Stimulated activated CD8-positive, alpha-beta memory T cell treated with anti-CD3 and anti-CD28 coated beads, Interleukin-7, amount 100 ng/mL, for 1 hour (primary cell): ENCODE measurements around the gene TBKBP1.
A peak's percentile ranks its signal among the peaks of the same experiment; 100 is the strongest.

Experiments
- DNase-seq, 2 donors: peaks; one replicate each; pipeline ENCODE4 v3.0.0-alpha.2; 2020; ENCODE audit warnings: low read depth in 2 of 2

The TBKBP1 gene

GRCh38 chr17:47714773-47715396 lies 20.9 kb downstream of the TBKBP1 start:
- DNase-seq: no peak

DNA sequence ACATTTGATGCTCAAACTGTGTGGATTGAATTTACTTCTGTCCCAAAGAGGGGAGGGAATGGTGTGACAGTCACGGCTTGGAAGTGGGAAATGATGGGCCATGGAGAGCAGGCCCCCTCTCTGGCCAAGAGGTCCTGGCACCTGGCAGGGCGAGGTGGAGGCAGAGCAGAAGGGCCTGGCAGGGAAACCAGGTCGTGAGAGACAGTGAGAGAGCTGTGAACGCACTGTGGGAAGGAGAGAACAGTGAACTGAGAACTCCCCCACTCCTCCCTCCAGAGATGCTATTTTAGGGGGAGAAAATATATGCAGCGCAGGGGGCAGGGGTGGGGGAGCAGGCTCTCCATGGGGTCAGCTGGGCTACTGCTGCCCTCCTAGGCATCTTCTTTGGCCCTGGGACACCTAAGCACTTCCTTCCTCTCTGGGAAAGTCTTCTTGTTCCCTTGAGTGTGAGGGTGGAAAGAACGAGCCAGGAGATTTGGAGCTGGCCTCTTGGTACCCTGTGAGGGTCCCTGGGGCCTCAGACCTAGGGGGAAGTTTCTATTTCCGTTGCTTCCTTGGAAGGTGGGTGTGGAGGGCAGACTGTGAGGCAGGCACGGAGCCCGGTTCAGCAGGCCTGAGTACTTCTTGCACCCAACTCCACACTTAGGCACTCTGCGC lies 21.8 kb downstream of the TBKBP1 start:
- no peak for DNase-seq

- DNase-seq: no peak
These were observed 22.4 kb downstream of the TBKBP1 start for GRCh38 chr17:47716375-47716774.

DNA sequence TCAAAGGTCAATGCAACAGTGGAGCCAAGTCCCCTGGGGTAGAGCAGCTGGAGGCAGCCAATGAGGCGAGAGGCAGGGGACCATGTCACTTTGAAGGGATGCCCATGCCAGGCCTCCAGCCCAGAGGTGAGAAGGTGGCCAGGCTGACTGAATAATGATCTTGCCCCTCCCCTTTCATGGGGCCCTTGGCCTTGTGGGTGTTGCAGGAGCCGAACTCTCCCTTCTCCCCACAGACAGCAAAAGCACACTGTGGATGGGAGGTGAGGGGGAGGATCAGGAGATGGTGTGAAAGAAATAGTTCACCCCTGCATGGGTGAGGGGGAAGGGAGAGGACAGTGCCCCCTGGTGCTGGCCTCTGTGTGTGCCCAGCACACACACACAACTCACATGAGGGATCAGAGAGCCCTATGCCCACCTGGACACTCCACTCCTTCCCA lies 23.3 kb downstream of the TBKBP1 start:
- DNase-seq: no peak

- DNase-seq: no peak
These were observed 24.1 kb downstream of the TBKBP1 start for GRCh38 chr17:47717979-47718621.

DNA sequence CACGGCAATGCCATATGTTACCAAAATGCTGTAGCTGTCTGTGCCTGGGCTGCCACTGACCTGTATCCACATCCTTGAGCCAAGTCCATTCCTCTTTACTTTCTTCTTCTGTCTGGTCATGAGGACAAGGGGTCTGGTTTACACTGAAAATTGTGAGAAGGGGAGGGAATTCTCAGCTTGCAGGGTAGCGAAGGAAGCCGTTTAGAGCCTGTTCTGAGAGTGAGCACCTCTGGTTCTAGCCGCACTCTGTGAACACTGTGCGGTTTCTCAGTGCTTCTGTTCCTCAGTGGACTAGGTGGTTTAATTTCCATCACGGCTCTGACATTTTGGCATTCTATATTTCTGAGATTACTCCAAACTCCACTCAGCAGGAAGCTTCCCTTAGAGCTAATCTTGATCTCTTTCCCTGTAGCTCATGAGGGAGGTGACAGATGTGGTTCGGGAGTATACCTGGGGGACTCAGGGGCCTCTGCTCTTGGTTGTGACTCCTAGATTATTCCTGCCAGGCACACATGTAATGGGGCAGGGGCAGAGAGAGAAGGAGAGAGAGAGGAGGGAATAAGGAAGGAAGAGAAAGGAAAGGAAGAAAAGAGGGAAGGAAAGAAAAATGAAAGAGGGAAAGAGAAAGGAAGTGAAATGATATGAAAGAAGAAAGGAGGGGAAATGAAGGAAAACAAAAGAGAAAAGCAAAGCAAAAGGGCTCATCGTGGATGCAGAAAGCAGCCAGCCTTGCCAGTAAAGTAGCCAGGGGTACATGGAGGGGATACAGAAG lies 24.9 kb downstream of the TBKBP1 start:
- no peak for DNase-seq

DNA sequence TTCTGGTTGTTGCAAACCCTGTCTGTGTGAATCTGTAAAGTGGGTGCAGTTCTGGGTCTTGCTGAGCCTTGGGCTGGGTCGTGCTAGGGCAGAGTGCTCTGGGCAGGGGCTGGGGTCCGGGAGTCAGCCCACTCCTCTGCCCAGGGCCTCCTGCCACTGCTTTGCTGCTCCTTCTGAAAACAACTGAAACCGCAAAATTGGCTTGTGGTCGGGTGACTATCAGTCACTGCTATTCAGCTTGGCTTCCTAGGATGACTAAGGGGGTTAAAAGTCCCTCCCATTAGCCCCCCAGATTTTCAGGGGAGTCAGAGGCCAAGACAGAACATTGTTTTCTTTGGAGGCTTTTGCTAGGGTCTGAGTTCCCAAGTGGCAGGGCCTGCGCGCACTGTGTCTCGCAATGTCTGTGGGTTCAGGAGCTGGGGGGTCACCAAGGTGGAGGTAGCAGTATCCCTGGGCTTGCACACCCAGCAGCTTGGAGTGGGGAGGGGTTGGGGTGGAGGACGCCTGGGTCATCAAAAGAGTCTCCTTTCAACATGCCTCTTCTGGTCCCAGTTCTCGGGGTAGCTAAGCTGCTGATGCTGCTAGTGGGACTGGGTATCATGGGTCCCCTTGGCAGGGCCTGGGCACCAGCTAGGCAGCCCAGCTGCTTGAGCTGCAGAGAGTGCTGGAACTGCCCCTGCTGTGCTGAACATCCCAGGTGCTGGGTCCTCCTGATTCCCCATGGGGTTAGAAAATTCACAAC lies 25.6 kb downstream of the TBKBP1 start:
- no peak for DNase-seq

GRCh38 chr17:47720196-47720595 lies 26.2 kb downstream of the TBKBP1 start:
- no peak for DNase-seq

DNA sequence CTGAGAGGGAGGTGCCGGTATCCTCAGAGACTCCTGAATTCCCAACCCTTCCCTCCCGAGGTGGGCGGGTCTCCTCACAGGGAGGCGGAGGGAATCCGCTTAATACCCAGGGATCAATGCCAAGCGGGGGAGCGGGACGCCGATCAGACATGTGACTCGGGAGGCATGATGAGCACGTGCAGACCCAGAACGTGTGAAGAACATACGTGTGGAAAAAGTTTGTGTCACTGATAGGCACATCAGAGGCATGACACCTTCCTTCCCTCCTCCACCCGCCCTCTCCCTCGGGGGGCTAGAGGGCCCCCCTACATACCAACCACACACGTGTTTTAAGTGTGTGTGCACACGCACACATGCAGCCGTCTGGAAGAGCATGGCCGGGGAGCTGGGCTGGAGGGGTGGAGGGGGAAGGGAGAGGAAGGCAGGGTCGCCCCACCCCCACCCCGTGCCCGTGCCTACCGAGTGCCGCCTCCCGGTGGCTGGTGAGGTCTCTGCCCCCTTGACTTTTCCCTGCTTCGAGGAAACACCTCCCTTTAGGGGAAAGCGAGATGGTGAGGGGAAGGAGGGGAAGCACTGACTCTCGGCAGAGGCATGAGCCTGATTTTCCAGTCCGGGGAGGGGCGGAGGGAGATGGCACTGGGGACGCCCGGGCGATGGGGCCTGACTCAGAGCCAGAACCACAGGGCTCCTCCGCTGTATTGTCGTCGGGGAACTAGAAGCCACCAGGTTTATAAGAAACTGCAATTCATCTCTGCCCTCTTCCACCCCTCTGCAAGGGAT lies 27.0 kb downstream of the TBKBP1 start:
- peak; percentile 75 to 76 for DNase-seq

DNA sequence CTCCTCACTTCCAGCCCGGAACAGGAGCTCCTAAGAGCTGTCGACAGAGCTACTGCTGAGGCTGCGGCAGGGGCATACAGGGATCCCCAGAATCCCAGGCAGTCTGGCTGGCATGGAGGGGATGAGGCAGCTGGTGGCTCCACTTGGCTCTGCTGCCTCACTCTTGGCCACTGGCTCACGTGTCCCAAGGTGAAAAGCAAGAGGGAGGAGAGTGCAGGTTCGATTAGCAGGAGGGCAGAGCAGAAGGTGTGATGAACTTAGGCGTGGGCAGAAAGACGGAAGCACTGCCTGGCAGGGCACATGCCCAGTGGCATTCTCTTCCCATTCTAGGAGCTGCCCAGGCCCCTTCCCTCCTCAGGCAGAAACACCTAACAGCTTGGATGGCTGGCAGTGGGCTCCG lies 27.8 kb downstream of the TBKBP1 start:
- DNase-seq: no peak

DNA sequence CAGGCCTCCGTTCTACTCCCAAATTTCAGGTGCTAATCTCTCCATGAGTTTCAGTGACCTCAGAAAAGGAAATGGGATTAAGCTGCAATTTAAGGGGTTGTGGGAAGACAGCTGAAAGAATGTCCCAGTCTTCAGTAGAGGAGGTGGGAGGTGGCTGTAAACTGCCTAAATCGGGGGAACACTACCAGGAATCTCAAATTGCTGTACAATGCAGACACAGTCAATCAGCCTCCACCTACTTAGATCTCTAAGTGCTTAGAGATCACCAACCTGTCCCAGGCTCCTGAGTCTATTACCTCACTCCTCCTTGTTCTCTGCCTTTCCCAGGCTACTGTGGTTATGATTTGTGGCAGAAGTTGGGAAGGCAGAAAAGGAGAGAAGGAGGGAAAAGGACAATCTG lies 30.7 kb downstream of the TBKBP1 start:
- DNase-seq: no peak

- DNase-seq: no peak
These were observed 31.6 kb downstream of the TBKBP1 start for GRCh38 chr17:47725446-47726111.

- DNase-seq: no peak
These were observed 33.1 kb downstream of the TBKBP1 start for GRCh38 chr17:47726796-47727703.

DNA sequence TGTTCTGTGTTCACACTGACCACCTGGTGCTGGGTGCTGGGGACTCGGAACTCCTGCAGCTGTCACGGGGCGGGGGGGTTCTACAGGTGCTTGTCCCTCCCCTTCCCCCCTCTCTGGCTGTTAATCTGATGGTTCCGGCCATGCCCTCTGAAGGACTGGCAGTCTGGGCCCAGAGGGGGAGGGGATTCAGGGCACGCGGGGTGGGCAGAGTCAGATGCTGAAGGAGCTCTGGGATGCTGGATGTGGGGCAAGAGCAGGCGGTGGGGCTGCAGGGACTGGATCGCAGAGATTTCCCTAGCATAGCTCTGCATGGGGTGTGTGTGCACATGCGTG lies 33.7 kb downstream of the TBKBP1 start:
- DNase-seq: no peak

DNA sequence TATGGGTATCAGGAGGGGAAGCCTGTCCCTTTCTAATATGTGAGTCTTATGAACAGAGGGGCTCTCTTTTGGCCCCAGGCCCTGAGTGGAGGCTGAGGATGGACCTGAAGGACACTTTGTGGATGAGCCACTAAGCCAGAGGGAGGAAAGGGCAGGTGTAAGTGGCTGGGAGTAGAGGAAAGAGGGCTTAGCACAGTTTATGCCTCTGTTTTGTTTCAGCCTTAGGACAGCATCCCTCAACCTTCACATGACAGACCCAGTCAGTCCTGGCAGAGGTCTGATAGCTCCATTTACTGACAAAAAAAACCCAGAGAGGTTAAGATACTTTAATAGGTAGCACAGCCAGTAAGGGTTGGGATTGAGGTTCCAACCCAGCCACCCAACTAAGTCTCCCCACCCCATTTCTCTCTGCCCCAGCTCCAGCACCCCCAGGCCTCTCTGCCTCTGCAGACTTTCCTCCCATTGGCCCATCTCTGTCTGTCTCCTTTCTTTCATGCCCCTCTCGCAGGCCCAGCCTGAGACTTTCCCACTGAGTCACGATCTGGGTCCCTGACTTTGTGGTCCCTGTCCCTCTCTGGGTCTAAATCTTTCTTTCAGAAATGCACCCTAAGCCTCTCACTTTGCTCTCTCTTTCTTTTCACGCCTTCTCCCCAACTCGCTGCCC lies 34.4 kb downstream of the TBKBP1 start:
- no peak for DNase-seq

DNA sequence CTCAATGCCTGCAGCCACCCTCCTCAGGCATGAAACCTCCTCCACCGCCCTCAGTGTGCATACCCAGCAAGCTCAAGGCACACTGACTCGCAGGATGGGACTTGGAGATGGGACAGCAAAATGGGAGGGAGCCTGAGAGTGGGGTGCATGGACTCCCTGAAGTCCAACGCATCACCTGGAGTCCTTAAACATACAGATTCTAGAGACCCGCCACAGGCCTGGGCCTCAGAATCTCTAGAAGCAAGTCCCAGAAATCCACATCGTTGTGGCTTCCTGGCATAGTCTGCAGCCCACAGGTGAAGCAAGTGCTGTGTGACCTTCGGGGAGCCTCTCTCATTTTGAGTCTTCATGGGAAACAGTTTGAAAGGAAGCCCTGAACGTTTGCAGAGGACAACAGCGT lies 35.5 kb downstream of the TBKBP1 start:
- no peak for DNase-seq

- DNase-seq: no peak
These were observed 36.7 kb downstream of the TBKBP1 start for GRCh38 chr17:47730681-47731080.

- no peak for DNase-seq
These were observed 37.4 kb downstream of the TBKBP1 start for GRCh38 chr17:47731396-47731795.
